MM.1S (cell line): ENCODE results near the gene PSMD3.

Source experiments
- DNase-seq: peaks from one replicate; pipeline ENCODE4 v3.0.0-alpha.2; 2015
- H2AFZ ChIP-seq: fragments of 300-600 bp; sonication (generic); 2 replicates; pipeline ENCODE4 v1.6.0; 2016; ENCODE audit warnings: antibody characterized with exemption, low read length
- H3F3A ChIP-seq: fragments of 300-600 bp; sonication (generic); 2 replicates; pipeline ENCODE4 v1.6.1; 2016; ENCODE audit warnings: mild to moderate bottlenecking, antibody characterized with exemption, low read length, moderate library complexity, mixed read lengths; ENCODE audit not compliant: insufficient read depth
- H3K27ac ChIP-seq: fragments of 300-600 bp; sonication (generic); 2 replicates; pipeline ENCODE4 v1.5.1; 2016; ENCODE audit warnings: mild to moderate bottlenecking, low read length
- H3K27me3 ChIP-seq: fragments of 300-600 bp; sonication (generic); replicated peaks from 2 replicates; pipeline ENCODE4 v1.6.0; 2016; ENCODE audit warnings: low read length; ENCODE audit not compliant: insufficient read depth
- H3K36me3 ChIP-seq: fragments of 300-600 bp; sonication (generic); replicated peaks from 2 replicates; pipeline ENCODE4 v1.6.1; 2016; ENCODE audit warnings: mild to moderate bottlenecking, low read length, mixed read lengths; ENCODE audit not compliant: insufficient read depth
- H3K4me1 ChIP-seq: fragments of 300-600 bp; sonication (generic); 2 replicates; pipeline ENCODE4 v1.6.1; 2016; ENCODE audit warnings: low read length, mixed read lengths
- H3K4me2 ChIP-seq: fragments of 300-600 bp; sonication (generic); 2 replicates; pipeline ENCODE4 v1.6.0; 2016; ENCODE audit warnings: low read depth, low read length
- H3K4me3 ChIP-seq: fragments of 300-600 bp; sonication (generic); 2 replicates; pipeline ENCODE4 v1.5.1; 2016; ENCODE audit warnings: low read length, mixed read lengths
- H3K79me2 ChIP-seq: fragments of 300-600 bp; sonication (generic); 2 replicates; pipeline ENCODE4 v1.6.1; 2016; ENCODE audit warnings: mixed run types, low read length, mixed read lengths
- H3K9ac ChIP-seq: fragments of 300-600 bp; sonication (generic); 2 replicates; pipeline ENCODE4 v1.6.1; 2016; ENCODE audit warnings: low read length, mixed read lengths
- H3K9me2 ChIP-seq: fragments of 300-600 bp; sonication (generic); replicated peaks from 2 replicates; pipeline ENCODE4 v1.6.1; 2016; ENCODE audit warnings: mild to moderate bottlenecking, low read length, mixed read lengths; ENCODE audit not compliant: insufficient read depth
- H3K9me3 ChIP-seq: fragments of 300-600 bp; sonication (generic); replicated peaks from 2 replicates; pipeline ENCODE4 v1.6.1; 2016; ENCODE audit warnings: mild to moderate bottlenecking, low read length, mixed read lengths; ENCODE audit not compliant: insufficient read depth
- H4K20me1 ChIP-seq: fragments of 300-600 bp; sonication (generic); 2 replicates; pipeline ENCODE4 v1.6.1; 2016; ENCODE audit warnings: mild to moderate bottlenecking, low read length, moderate library complexity, mixed read lengths; ENCODE audit not compliant: insufficient read depth
- CTCF ChIP-seq: fragments of 300-600 bp; sonication (generic); IDR thresholded peaks from 2 replicates; pipeline ENCODE4 v1.5.1; 2016; ENCODE audit warnings: antibody characterized with exemption, low read length, mixed read lengths
- EZH2 ChIP-seq: fragments of 300-600 bp; sonication (generic); optimal IDR thresholded peaks from 2 replicates; pipeline ENCODE3; 2017; ENCODE audit warnings: low read depth, mild to moderate bottlenecking, antibody characterized with exemption, low read length, mixed read lengths
- EZH2phosphoT487 ChIP-seq: fragments of 300-600 bp; sonication (generic); IDR thresholded peaks from 2 replicates; pipeline ENCODE4 v1.6.1; 2018; ENCODE audit warnings: antibody characterized with exemption, low read length

PSMD3 gene

GRCh38 chr17:40022961-40023541 lies 42.4 kb downstream of the PSMD3 start:
- H3K4me3 ChIP-seq: no peak overlapping the region
- no peaks in the 10 kb centered on the region for H3K9me2 ChIP-seq
- no peak overlapping the region for H2AFZ ChIP-seq
- H3K9ac ChIP-seq: no peak overlapping the region
- H3K9me3 ChIP-seq: no peaks in the 10 kb centered on the region
- no peak for TF ChIP-seq CTCF
- TF ChIP-seq EZH2: no peak
- no peak for TF ChIP-seq EZH2phosphoT487
- no peaks in the 10 kb centered on the region for H3K79me2 ChIP-seq
- no peaks in the 10 kb centered on the region for H4K20me1 ChIP-seq
- no peak overlapping the region for H3K4me2 ChIP-seq
- no peaks in the 10 kb centered on the region for H3K27me3 ChIP-seq
- no peaks in the 10 kb centered on the region for H3K36me3 ChIP-seq
- no peaks in the 10 kb centered on the region; the same call in 1 of the 2 replicates for H3K4me1 ChIP-seq
- DNase-seq: no peak
- H3K27ac ChIP-seq: no peak overlapping the region
- 0 out of 2 replicates have a peak, but pooled peaks cover 2% of the 10 kb centered on the region for H3F3A ChIP-seq

- no peak for DNase-seq
- H3K9me3 ChIP-seq: no peaks in the 10 kb centered on the region
- H3K9me2 ChIP-seq: no peaks in the 10 kb centered on the region
- H2AFZ ChIP-seq: no peak overlapping the region
- no peaks in the 10 kb centered on the region for H3K27me3 ChIP-seq
- 0 out of 2 replicates have a peak, but pooled peaks cover 2% of the 10 kb centered on the region for H3F3A ChIP-seq
- no peak overlapping the region for H3K9ac ChIP-seq
- H3K27ac ChIP-seq: no peak overlapping the region
- no peaks in the 10 kb centered on the region for H3K79me2 ChIP-seq
- no peaks in the 10 kb centered on the region for H4K20me1 ChIP-seq
- H3K4me3 ChIP-seq: no peak overlapping the region
- H3K4me1 ChIP-seq: no peaks in the 10 kb centered on the region; the same call in 1 of the 2 replicates
- TF ChIP-seq CTCF (no peak), EZH2 (no peak), EZH2phosphoT487 (no peak)
- no peak overlapping the region for H3K4me2 ChIP-seq
- H3K36me3 ChIP-seq: no peaks in the 10 kb centered on the region
These were observed 43.1 kb downstream of the PSMD3 start for GRCh38 chr17:40023590-40024292.

- TF ChIP-seq EZH2 (no peak), EZH2phosphoT487 (no peak), CTCF (no peak)
- H4K20me1 ChIP-seq: no peaks in the 10 kb centered on the region
- no peak overlapping the region for H3K27ac ChIP-seq
- H3F3A ChIP-seq: 0 out of 2 replicates have a peak, but pooled peaks cover 2% of the 10 kb centered on the region
- H3K4me1 ChIP-seq: no peaks in the 10 kb centered on the region; the same call in 1 of the 2 replicates
- no peak overlapping the region for H2AFZ ChIP-seq
- H3K9ac ChIP-seq: no peak overlapping the region
- H3K4me3 ChIP-seq: no peak overlapping the region
- no peaks in the 10 kb centered on the region for H3K9me2 ChIP-seq
- no peaks in the 10 kb centered on the region for H3K27me3 ChIP-seq
- no peak overlapping the region for H3K4me2 ChIP-seq
- no peak for DNase-seq
- H3K9me3 ChIP-seq: no peaks in the 10 kb centered on the region
- H3K79me2 ChIP-seq: no peaks in the 10 kb centered on the region
- no peaks in the 10 kb centered on the region for H3K36me3 ChIP-seq
These were observed 44.3 kb downstream of the PSMD3 start for GRCh38 chr17:40024901-40025300.
